ENCODE data around the gene COMMD1. TPM values are rescaled to one million over a fixed set of nuclear protein-coding genes. Genes with fewer than 3 reads are reported as not detected.

The COMMD1 gene
- total and polyA plus RNA-seq, 2 experiments from 2014 or later = 54.9 to 83.7 TPM

DNA sequence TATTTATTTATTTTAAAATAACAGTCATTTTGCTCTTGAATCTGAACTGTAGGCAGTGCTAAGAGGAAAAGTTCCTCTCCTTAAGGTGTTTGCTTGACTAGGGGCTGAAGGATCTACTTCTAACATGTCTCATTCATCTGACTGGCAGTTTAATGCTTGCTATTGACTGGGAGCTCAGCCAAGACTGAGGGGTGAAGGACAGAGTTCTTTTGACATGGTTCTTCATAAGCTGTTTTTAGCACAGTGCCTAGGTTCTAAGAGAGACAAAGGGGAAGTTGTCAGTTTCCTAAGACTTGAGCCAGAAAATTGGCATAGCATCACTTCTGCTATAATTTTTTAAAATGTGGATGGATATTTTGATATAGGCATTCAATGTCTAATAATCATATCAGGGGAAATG, 73.0 kb downstream of the COMMD1 start (continued):
- no peak for TF ChIP-seq ETS1 (IDR thresholded peaks at IDR 0.05)
- TF ChIP-seq EZH2phosphoT487 (IDR thresholded peaks at IDR 0.05; ENCODE audit: unreplicated experiment) = no peak
- TF ChIP-seq STAT1 (IDR thresholded peaks at IDR 0.05; ENCODE audit: unreplicated experiment) = no peak
- no peak for TF ChIP-seq EZH2 (IDR thresholded peaks at IDR 0.05; ENCODE audit: low read depth, unreplicated experiment)
- no peak for TF ChIP-seq CREB1 (CRISPR knock-in tag; IDR thresholded peaks at IDR 0.05; ENCODE audit: low read depth)
- TF ChIP-seq, protein P1, sequence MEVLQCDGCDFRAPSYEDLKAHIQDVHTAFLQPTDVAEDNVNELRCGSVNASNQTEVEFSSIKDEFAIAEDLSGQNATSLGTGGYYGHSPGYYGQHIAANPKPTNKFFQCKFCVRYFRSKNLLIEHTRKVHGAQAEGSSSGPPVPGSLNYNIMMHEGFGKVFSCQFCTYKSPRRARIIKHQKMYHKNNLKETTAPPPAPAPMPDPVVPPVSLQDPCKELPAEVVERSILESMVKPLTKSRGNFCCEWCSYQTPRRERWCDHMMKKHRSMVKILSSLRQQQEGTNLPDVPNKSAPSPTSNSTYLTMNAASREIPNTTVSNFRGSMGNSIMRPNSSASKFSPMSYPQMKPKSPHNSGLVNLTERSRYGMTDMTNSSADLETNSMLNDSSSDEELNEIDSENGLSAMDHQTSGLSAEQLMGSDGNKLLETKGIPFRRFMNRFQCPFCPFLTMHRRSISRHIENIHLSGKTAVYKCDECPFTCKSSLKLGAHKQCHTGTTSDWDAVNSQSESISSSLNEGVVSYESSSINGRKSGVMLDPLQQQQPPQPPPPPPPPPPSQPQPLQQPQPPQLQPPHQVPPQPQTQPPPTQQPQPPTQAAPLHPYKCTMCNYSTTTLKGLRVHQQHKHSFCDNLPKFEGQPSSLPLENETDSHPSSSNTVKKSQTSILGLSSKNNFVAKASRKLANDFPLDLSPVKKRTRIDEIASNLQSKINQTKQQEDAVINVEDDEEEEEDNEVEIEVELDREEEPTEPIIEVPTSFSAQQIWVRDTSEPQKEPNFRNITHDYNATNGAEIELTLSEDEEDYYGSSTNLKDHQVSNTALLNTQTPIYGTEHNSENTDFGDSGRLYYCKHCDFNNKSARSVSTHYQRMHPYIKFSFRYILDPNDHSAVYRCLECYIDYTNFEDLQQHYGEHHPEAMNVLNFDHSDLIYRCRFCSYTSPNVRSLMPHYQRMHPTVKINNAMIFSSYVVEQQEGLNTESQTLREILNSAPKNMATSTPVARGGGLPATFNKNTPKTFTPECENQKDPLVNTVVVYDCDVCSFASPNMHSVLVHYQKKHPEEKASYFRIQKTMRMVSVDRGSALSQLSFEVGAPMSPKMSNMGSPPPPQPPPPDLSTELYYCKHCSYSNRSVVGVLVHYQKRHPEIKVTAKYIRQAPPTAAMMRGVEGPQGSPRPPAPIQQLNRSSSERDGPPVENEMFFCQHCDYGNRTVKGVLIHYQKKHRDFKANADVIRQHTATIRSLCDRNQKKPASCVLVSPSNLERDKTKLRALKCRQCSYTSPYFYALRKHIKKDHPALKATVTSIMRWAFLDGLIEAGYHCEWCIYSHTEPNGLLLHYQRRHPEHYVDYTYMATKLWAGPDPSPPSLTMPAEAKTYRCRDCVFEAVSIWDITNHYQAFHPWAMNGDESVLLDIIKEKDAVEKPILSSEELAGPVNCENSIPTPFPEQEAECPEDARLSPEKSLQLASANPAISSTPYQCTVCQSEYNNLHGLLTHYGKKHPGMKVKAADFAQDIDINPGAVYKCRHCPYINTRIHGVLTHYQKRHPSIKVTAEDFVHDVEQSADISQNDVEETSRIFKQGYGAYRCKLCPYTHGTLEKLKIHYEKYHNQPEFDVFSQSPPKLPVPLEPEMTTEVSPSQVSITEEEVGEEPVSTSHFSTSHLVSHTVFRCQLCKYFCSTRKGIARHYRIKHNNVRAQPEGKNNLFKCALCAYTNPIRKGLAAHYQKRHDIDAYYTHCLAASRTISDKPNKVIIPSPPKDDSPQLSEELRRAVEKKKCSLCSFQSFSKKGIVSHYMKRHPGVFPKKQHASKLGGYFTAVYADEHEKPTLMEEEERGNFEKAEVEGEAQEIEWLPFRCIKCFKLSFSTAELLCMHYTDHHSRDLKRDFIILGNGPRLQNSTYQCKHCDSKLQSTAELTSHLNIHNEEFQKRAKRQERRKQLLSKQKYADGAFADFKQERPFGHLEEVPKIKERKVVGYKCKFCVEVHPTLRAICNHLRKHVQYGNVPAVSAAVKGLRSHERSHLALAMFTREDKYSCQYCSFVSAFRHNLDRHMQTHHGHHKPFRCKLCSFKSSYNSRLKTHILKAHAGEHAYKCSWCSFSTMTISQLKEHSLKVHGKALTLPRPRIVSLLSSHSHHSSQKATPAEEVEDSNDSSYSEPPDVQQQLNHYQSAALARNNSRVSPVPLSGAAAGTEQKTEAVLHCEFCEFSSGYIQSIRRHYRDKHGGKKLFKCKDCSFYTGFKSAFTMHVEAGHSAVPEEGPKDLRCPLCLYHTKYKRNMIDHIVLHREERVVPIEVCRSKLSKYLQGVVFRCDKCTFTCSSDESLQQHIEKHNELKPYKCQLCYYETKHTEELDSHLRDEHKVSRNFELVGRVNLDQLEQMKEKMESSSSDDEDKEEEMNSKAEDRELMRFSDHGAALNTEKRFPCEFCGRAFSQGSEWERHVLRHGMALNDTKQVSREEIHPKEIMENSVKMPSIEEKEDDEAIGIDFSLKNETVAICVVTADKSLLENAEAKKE (CRISPR knock-in tag; IDR thresholded peaks at IDR 0.05) = no peak

- H3K27ac Mint-ChIP-seq = no peak overlapping the region
- no peak for ATAC-seq
- Histone ChIP-seq H3K27ac (ENCODE audit: low read depth) (no peak overlapping the region), H3K79me2 (replicated peaks; ENCODE audit: insufficient read depth) (peaks cover 4% of the 10 kb centered on the region; the same call in 1 of the 2 replicates), H3K9me2 (ENCODE audit: insufficient read depth) (no peaks in the 10 kb centered on the region), H3K4me1 (ENCODE audit: insufficient read depth) (no peaks in the 10 kb centered on the region), H3F3A (replicated peaks; ENCODE audit: low read depth) (no peaks in the 10 kb centered on the region), H3K36me3 (ENCODE audit: insufficient read depth) (no peaks in the 10 kb centered on the region), H3K4me3 (no peak overlapping the region), H4K20me1 (replicated peaks; ENCODE audit: insufficient read depth) (no peaks in the 10 kb centered on the region), H3K4me2 (no peak overlapping the region), H2AFZ (no peak overlapping the region), H3K27me3 (ENCODE audit: insufficient read depth) (no peaks in the 10 kb centered on the region)
- no peak for TF ChIP-seq EZH2phosphoT487 (IDR thresholded peaks at IDR 0.05; ENCODE audit: unreplicated experiment)
- no peak for TF ChIP-seq ZNF331 (CRISPR knock-in tag; IDR thresholded peaks at IDR 0.05; ENCODE audit: low read depth)
- no peak for TF ChIP-seq POLR2AphosphoS5 (IDR thresholded peaks at IDR 0.05; ENCODE audit: low read depth)
- TF ChIP-seq CREB1 (CRISPR knock-in tag; IDR thresholded peaks at IDR 0.05; ENCODE audit: low read depth) = no peak
- TF ChIP-seq EZH2 (IDR thresholded peaks at IDR 0.05; ENCODE audit: low read depth, unreplicated experiment) = no peak
- TF ChIP-seq JUNB (IDR thresholded peaks at IDR 0.05; ENCODE audit: unreplicated experiment) = no peak
- TF ChIP-seq ETS1 (IDR thresholded peaks at IDR 0.05) = no peak
- no peak for TF ChIP-seq NANOG (IDR thresholded peaks at IDR 0.05; ENCODE audit: borderline replicate concordance)
- TF ChIP-seq ZNF114 (CRISPR knock-in tag; IDR thresholded peaks at IDR 0.05) = no peak
- no peak overlapping the region for H3K4me3 Mint-ChIP-seq
- no peak for DNase-seq (ENCODE audit: low spot score)
- H3K9me3 Mint-ChIP-seq = peaks cover 9% of the 10 kb centered on the region
- peaks cover 5% of the 10 kb centered on the region; the same call in 1 of the 3 replicates for H3K36me3 Mint-ChIP-seq (ENCODE audit: low read depth)
- H3K4me1 Mint-ChIP-seq = no peaks in the 10 kb centered on the region
- H3K27me3 Mint-ChIP-seq (ENCODE audit: insufficient read depth, low read depth, poor library complexity) = no peaks in the 10 kb centered on the region
These were observed 75.3 kb downstream of the COMMD1 start for GRCh38 chr2:61980758-61981157.

Measured in GM23338 (cell line).